HG03378 (cell line): ENCODE data around the gene BHLHE40.

Experiments
- ATAC-seq: cut with Tn5 transposase; IDR thresholded peaks from one replicate; pipeline ENCODE4 v1.9.1; 2021; ENCODE audit warnings: mild to moderate bottlenecking, moderate library complexity; ENCODE audit not compliant: unreplicated experiment

Gene BHLHE40

GRCh38 chr3:5016211-5017161 is 37.2 kb downstream of the BHLHE40 start:
- ATAC-seq = peak; percentile 63

GRCh38 chr3:5017925-5018531 is 38.8 kb downstream of the BHLHE40 start:
- no peak for ATAC-seq

- ATAC-seq = no peak
These were observed 40.4 kb downstream of the BHLHE40 start for GRCh38 chr3:5019411-5020241.

- ATAC-seq = no peak
These were observed 41.0 kb downstream of the BHLHE40 start for GRCh38 chr3:5020242-5020722.

GRCh38 chr3:5021116-5022092 is 42.2 kb downstream of the BHLHE40 start:
- no peak for ATAC-seq

- peak; percentile 81 for ATAC-seq
These were observed 43.1 kb downstream of the BHLHE40 start for GRCh38 chr3:5022187-5022965.

- no peak for ATAC-seq
These were observed 43.9 kb downstream of the BHLHE40 start for GRCh38 chr3:5022966-5023776.

- ATAC-seq = no peak
These were observed 44.6 kb downstream of the BHLHE40 start for GRCh38 chr3:5023777-5024346.

- ATAC-seq = no peak
These were observed 46.8 kb downstream of the BHLHE40 start for GRCh38 chr3:5026046-5026362.

- no peak for ATAC-seq
These were observed 50.5 kb downstream of the BHLHE40 start for GRCh38 chr3:5029715-5030114.

GRCh38 chr3:5030152-5030551 is 50.9 kb downstream of the BHLHE40 start:
- no peak for ATAC-seq

GRCh38 chr3:5032844-5033243 is 53.6 kb downstream of the BHLHE40 start:
- no peak for ATAC-seq
